SK-N-SH (cell line): ENCODE measurements around the gene LMX1A. TPM values are rescaled to one million over a fixed set of nuclear protein-coding genes. Genes with fewer than 3 reads are reported as not detected.

Source experiments
- CTCF ChIA-PET: fragments of 300-600, 350-600 bp; formaldehyde crosslinking; extraction: SDS; loops from one replicate; lab custom pipeline; 2021; lab: Yijun Ruan, JAX
- POLR2A ChIA-PET: fragments of 350-600 bp; sonication (Branson Sonifier 250); formaldehyde crosslinking; extraction: SDS; loops from one replicate; lab custom pipeline; 2020; ENCODE audit warnings: antibody characterized with exemption, inconsistent platforms; lab: Yijun Ruan, JAX
- DNase-seq: peaks from one replicate; pipeline ENCODE4 v3.0.0; 2012
- H2AFZ ChIP-seq: fragments of 200-600 bp; sonication (generic); 2 replicates; pipeline ENCODE4 v1.8.1; 2016; ENCODE audit warnings: antibody characterized with exemption, mild to moderate bottlenecking, low read depth
- H3F3A ChIP-seq: fragments of 200-600 bp; sonication (generic); replicated peaks from 2 replicates; pipeline ENCODE3; 2016; ENCODE audit warnings: antibody characterized with exemption, mild to moderate bottlenecking; ENCODE audit not compliant: insufficient read depth
- H3K27ac ChIP-seq, 2 experiments: fragments of 200-500 bp in 1 of 2; fragments of 200-600 bp in 1 of 2; sonication (Bioruptor generic) in 1 of 2; sonication (generic), shearing (Covaris generic) in 1 of 2; 2 replicates each; pipeline versions ENCODE4 v1.5.1 to v1.6.1; 2014 to 2016; ENCODE audit warnings: low read depth in 2 of 2, inconsistent platforms in 1 of 2, low read length in 1 of 2, mild to moderate bottlenecking in 1 of 2, mixed read lengths in 1 of 2
- H3K27me3 ChIP-seq: fragments of 200-600 bp; sonication (generic), shearing (Covaris generic); 2 replicates; pipeline ENCODE4 v1.6.1; 2016; ENCODE audit warnings: mixed run types; ENCODE audit not compliant: insufficient read depth
- H3K36me3 ChIP-seq, 2 experiments: fragments of 200-500 bp in 1 of 2; fragments of 200-600 bp in 1 of 2; sonication (Bioruptor generic) in 1 of 2; sonication (generic) in 1 of 2; replicated peaks in 1 of 2; 2 replicates each; pipeline versions ENCODE3 to v1.5.1; 2014 to 2016; ENCODE audit warnings: low read length in 1 of 2, mild to moderate bottlenecking in 1 of 2; ENCODE audit not compliant: insufficient read depth in 2 of 2, control insufficient read depth in 1 of 2
- H3K4me1 ChIP-seq, 2 experiments: fragments of 200-500 bp in 1 of 2; fragments of 200-600 bp in 1 of 2; sonication (Bioruptor generic) in 1 of 2; sonication (generic), shearing (Covaris generic) in 1 of 2; 2 replicates each; pipeline versions ENCODE4 v1.5.1 to v1.6.1; 2014 to 2016; ENCODE audit warnings: low read depth in 1 of 2, low read length in 1 of 2, mixed run types in 1 of 2; ENCODE audit not compliant: insufficient read depth in 2 of 2, control insufficient read depth in 1 of 2
- H3K4me2 ChIP-seq: fragments of 200-600 bp; sonication (generic), shearing (Covaris generic); 2 replicates; pipeline ENCODE4 v1.6.1; 2017; ENCODE audit warnings: mixed run types
- H3K4me3 ChIP-seq, 2 experiments: fragments of 200-500 bp in 1 of 2; fragments of 200-600 bp in 1 of 2; sonication (Bioruptor generic) in 1 of 2; sonication (generic), shearing (Covaris generic) in 1 of 2; 2 replicates each; pipeline versions ENCODE4 v1.5.1 to v1.8.1; 2014 to 2016; ENCODE audit warnings: low read depth in 2 of 2, inconsistent platforms in 1 of 2, low read length in 1 of 2, mild to moderate bottlenecking in 1 of 2, mixed read lengths in 1 of 2, moderate library complexity in 1 of 2
- H3K79me2 ChIP-seq: fragments of 200-600 bp; sonication (generic); 2 replicates; pipeline ENCODE4 v1.8.1; 2017; ENCODE audit warnings: mild to moderate bottlenecking; ENCODE audit not compliant: insufficient read depth
- H3K9ac ChIP-seq: fragments of 200-600 bp; sonication (generic); 2 replicates; pipeline ENCODE4 v1.6.1; 2017; ENCODE audit warnings: mixed run types
- H3K9me2 ChIP-seq: fragments of 200-600 bp; sonication (generic); 2 replicates; pipeline ENCODE4 v1.6.1; 2017; ENCODE audit warnings: mixed run types
- H3K9me3 ChIP-seq: fragments of 200-600 bp; sonication (generic); 2 replicates; pipeline ENCODE4 v1.6.1; 2017; ENCODE audit warnings: mixed run types, mild to moderate bottlenecking, moderate library complexity
- H4K20me1 ChIP-seq: fragments of 200-600 bp; sonication (generic); 2 replicates; pipeline ENCODE4 v1.6.1; 2017; ENCODE audit warnings: mild to moderate bottlenecking, mixed run types; ENCODE audit not compliant: insufficient read depth
- ELF1 ChIP-seq: IDR thresholded peaks from 2 replicates; pipeline ENCODE4 v1.4.0; 2012
- FOSL2 ChIP-seq: IDR thresholded peaks from 2 replicates; pipeline ENCODE4 v1.4.0; 2012; ENCODE audit warnings: low read depth, mild to moderate bottlenecking, moderate library complexity, borderline replicate concordance
- FOXJ3 ChIP-seq: sonication (generic); formaldehyde crosslinking; IDR thresholded peaks from 2 replicates; pipeline ENCODE4 v1.5.1; 2020; ENCODE audit warnings: mild to moderate bottlenecking, missing genetic modification reagents
- FOXM1 ChIP-seq: IDR thresholded peaks from 2 replicates; pipeline ENCODE4 v1.4.0; 2012; ENCODE audit warnings: low read depth, mild to moderate bottlenecking
- MEF2A ChIP-seq: IDR thresholded peaks from 2 replicates; pipeline ENCODE4 v1.4.0; 2012; ENCODE audit warnings: low read depth, borderline replicate concordance
- MXI1 ChIP-seq: IDR thresholded peaks from 2 replicates; pipeline ENCODE4 v1.6.1; 2012; ENCODE audit warnings: mild to moderate bottlenecking, low read depth, low read length, improper control_type of control experiment
- POLR2AphosphoS5 ChIP-seq: IDR thresholded peaks from 2 replicates; pipeline ENCODE4 v1.6.1; 2012; ENCODE audit warnings: low read depth, low read length
- RAD21 ChIP-seq: IDR thresholded peaks from 2 replicates; pipeline ENCODE4 v1.6.1; 2012; ENCODE audit warnings: mild to moderate bottlenecking, low read length
- RCOR1 ChIP-seq: fragments of 150-350 bp; IDR thresholded peaks from 2 replicates; pipeline ENCODE4 v1.6.1; 2017; ENCODE audit warnings: antibody characterized with exemption, low read length
- RFX5 ChIP-seq: IDR thresholded peaks from 2 replicates; pipeline ENCODE4 v1.6.1; 2012; ENCODE audit warnings: mild to moderate bottlenecking, improper control_type of control experiment, low read length
- SMC3 ChIP-seq: IDR thresholded peaks from 2 replicates; pipeline ENCODE4 v1.6.1; 2012; ENCODE audit warnings: low read depth, low read length, improper control_type of control experiment
- TAF1 ChIP-seq: IDR thresholded peaks from 2 replicates; pipeline ENCODE4 v1.6.1; 2012; ENCODE audit warnings: low read depth, mild to moderate bottlenecking, low read length, moderate library complexity, borderline replicate concordance
- TEAD4 ChIP-seq: IDR thresholded peaks from 2 replicates; pipeline ENCODE4 v1.4.0; 2012; ENCODE audit warnings: mild to moderate bottlenecking, borderline replicate concordance; ENCODE audit not compliant: insufficient read depth
- YY1 ChIP-seq: IDR thresholded peaks from 2 replicates; pipeline ENCODE4 v1.4.0; 2012; ENCODE audit warnings: low read depth, mild to moderate bottlenecking
- WGBS: methylation state at CpG from one replicate; pipeline ENCODE4 v1.1.6; 2017; ENCODE audit warnings: low lambda C conversion rate; 5-methylcytosine and 5-hydroxymethylcytosine counted together
- polyA plus RNA-seq, 3 experiments: library from polyadenylated mRNA; depleted of rRNA; stranded (reverse); fragments of >200 nt; gene quantifications; 2 replicates each; pipeline ENCODE4 v1.2.3, GENCODE V29; 2012
- TF ChIP-seq, protein P1 (sequence below): IDR thresholded peaks from 2 replicates; pipeline ENCODE4; 2012
- TF ChIP-seq, protein P2 (sequence below): IDR thresholded peaks from 2 replicates; pipeline ENCODE4 v1.4.0; 2012; ENCODE audit warnings: low read depth, borderline replicate concordance
- TF ChIP-seq, protein P3 (sequence below): IDR thresholded peaks from 2 replicates; pipeline ENCODE4 v1.4.0; 2012; ENCODE audit warnings: low read depth, borderline replicate concordance

LMX1A gene
- polyA plus RNA-seq, 1 of the 3 experiments (the other 2 are of a cell fraction): not detected

DNA sequence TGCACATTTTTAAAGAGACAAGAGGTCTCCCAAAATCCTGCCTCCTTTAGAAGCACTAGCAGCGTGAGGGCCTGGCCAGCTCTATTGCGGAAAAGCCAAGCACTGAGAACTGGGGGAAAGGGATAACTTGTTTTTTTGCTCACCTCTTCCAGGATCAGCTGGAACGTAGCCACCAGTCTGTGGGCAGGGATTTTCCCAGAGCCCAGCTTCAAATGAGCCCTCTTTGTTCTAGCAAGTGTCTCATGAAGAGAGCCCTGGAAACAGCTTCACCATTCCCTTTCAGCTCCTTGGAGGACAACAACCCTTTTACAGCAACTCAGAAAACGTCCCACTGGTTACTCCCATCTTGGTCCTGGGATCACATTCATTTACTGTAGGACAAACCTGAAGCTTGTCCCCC, 195.4 kb downstream of the LMX1A start:
- Histone ChIP-seq H3K4me1 (peaks cover 0 to 4% of the 10 kb centered on the region in 2 experiments; a peak in 1 of 4 replicates), H3K9ac (no peak overlapping the region), H3K36me3 (no peaks in the 10 kb centered on the region), H3F3A (no peaks in the 10 kb centered on the region), H3K9me2 (no peaks in the 10 kb centered on the region), H3K9me3 (no peaks in the 10 kb centered on the region), H3K4me2 (no peak overlapping the region), H3K79me2 (no peaks in the 10 kb centered on the region), H3K4me3 (no peak overlapping the region), H2AFZ (no peak overlapping the region), H4K20me1 (no peaks in the 10 kb centered on the region), H3K27me3 (no peaks in the 10 kb centered on the region), H3K27ac (no peak overlapping the region)
- POLR2A ChIA-PET: no interaction called here
- DNase-seq: no peak
- TF ChIP-seq MEF2A (no peak), ELF1 (no peak)
- CTCF ChIA-PET: interaction anchor here (2.1 to 2.4 kb wide), 2 partner anchors 16 to 31 kb away, joined by 8 to 11 read pairs; no protein-coding TSS in a partner anchor
- 32% methylated on average over 4 of the region's 4 CpGs for WGBS

DNA sequence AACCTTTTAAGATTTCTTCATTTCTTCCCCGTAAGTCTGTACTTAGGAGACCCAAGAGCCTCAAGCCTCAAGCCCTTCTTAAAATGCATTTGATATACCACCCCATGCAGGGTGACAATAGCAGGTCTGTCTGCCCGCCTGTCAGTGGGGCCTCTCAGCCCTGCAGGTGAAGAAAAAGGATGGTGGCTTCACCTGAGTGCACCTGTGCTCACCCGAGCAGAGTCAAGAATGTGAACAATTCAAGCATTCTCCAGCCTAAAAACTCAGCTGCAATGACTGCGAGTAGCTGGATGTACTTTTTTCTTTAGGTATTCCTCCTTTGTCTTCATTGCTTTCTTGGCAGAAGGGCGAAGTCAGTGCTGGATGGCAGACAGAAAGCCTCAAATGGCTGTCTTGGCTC, 203.3 kb downstream of the LMX1A start:
- Histone ChIP-seq H3K4me3 (no peak overlapping the region), H4K20me1 (no peaks in the 10 kb centered on the region), H3K4me1 (no peaks in the 10 kb centered on the region), H3K36me3 (no peaks in the 10 kb centered on the region), H3K9me3 (no peaks in the 10 kb centered on the region), H3K9me2 (no peaks in the 10 kb centered on the region), H3K27ac (no peak overlapping the region), H3K4me2 (no peak overlapping the region), H3K27me3 (no peaks in the 10 kb centered on the region), H3K79me2 (no peaks in the 10 kb centered on the region), H3F3A (no peaks in the 10 kb centered on the region), H3K9ac (no peak overlapping the region), H2AFZ (no peak overlapping the region)
- TF ChIP-seq, protein P1, sequence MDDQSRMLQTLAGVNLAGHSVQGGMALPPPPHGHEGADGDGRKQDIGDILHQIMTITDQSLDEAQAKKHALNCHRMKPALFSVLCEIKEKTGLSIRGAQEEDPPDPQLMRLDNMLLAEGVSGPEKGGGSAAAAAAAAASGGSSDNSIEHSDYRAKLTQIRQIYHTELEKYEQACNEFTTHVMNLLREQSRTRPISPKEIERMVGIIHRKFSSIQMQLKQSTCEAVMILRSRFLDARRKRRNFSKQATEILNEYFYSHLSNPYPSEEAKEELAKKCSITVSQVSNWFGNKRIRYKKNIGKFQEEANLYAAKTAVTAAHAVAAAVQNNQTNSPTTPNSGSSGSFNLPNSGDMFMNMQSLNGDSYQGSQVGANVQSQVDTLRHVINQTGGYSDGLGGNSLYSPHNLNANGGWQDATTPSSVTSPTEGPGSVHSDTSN: no peak
- TF ChIP-seq RAD21: no peak
- TF ChIP-seq TEAD4: no peak
- TF ChIP-seq, protein P2, sequence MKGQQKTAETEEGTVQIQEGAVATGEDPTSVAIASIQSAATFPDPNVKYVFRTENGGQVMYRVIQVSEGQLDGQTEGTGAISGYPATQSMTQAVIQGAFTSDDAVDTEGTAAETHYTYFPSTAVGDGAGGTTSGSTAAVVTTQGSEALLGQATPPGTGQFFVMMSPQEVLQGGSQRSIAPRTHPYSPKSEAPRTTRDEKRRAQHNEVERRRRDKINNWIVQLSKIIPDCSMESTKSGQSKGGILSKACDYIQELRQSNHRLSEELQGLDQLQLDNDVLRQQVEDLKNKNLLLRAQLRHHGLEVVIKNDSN: no peak
- no peak for TF ChIP-seq FOXJ3 (CRISPR knock-in tag)
- no peak for TF ChIP-seq FOXM1
- TF ChIP-seq SMC3: no peak
- TF ChIP-seq FOSL2: no peak
- TF ChIP-seq YY1: no peak
- TF ChIP-seq, protein P3, sequence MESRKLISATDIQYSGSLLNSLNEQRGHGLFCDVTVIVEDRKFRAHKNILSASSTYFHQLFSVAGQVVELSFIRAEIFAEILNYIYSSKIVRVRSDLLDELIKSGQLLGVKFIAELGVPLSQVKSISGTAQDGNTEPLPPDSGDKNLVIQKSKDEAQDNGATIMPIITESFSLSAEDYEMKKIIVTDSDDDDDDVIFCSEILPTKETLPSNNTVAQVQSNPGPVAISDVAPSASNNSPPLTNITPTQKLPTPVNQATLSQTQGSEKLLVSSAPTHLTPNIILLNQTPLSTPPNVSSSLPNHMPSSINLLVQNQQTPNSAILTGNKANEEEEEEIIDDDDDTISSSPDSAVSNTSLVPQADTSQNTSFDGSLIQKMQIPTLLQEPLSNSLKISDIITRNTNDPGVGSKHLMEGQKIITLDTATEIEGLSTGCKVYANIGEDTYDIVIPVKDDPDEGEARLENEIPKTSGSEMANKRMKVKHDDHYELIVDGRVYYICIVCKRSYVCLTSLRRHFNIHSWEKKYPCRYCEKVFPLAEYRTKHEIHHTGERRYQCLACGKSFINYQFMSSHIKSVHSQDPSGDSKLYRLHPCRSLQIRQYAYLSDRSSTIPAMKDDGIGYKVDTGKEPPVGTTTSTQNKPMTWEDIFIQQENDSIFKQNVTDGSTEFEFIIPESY: no peak
- TF ChIP-seq RFX5: no peak
- TF ChIP-seq ELF1: no peak
- TF ChIP-seq TAF1: no peak
- TF ChIP-seq POLR2AphosphoS5: no peak
- TF ChIP-seq RCOR1: no peak
- TF ChIP-seq MEF2A: no peak
- no peak for TF ChIP-seq MXI1
- WGBS: 11% methylated on average over 5 of the region's 5 CpGs
- no peak for DNase-seq
- POLR2A ChIA-PET: no interaction called here
- CTCF ChIA-PET: interaction anchor here (0.9 to 1.1 kb wide), 2 partner anchors 8 to 216 kb away, joined by 3 to 5 read pairs; no protein-coding TSS in a partner anchor
